NCI-H2107 (cell line): ENCODE results near the gene UST.
"Not testable (repeated sequence)": the region's sequence is repeated elsewhere in the genome, so short reads cannot be mapped to it uniquely, and the experiment has no call there.

Experiments used
- DNase-seq: peaks from one replicate; lab custom pipeline; 2025; lab: John Stamatoyannopoulos, UW

Gene UST

GRCh38 chr6:148836751-148837150, 89.9 kb downstream of the UST start:
- DNase-seq: no peak

DNA sequence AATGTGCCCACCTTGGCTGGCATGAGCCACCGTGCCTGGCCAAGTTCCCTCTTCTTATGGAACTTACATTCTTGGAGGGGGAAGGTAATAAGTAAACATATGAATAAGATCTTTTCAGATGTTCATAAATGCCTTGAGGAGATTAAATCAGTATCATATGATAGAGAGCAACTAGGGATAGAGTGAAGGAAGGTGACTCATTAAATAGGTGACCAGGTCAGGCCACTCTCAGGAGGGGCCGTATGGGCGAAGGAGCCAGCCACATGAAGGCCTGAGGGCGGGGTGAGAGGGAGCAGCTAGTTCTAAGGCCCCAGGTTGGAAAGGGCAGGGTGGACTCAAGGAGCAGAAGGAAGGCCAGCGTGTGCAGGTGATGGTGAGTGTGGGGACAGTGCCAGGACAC, 91.1 kb downstream of the UST start:
- DNase-seq: no peak

GRCh38 chr6:148839044-148839443, 92.2 kb downstream of the UST start:
- no peak for DNase-seq

DNA sequence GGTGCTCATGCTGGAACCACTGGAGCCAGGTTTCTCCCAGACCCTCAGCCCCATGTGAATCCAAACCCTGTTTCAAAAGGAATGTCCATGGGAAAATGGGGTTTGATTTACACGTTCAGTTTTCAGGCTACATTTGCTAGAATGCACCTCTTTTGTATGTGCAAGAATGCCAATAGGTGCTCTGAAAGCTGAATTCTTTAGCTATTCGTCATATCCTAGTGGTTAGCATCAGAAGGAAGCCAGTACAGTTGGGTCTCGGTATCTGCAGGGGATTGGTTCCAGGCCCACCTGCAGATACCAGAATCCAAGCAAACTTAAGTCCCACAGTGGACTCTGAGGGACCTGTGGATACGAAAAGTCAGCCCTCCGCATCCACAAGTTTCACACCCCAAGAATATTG, 93.4 kb downstream of the UST start:
- DNase-seq: no peak

- DNase-seq: no peak
These were observed 95.6 kb downstream of the UST start for GRCh38 chr6:148842296-148843019.

DNA sequence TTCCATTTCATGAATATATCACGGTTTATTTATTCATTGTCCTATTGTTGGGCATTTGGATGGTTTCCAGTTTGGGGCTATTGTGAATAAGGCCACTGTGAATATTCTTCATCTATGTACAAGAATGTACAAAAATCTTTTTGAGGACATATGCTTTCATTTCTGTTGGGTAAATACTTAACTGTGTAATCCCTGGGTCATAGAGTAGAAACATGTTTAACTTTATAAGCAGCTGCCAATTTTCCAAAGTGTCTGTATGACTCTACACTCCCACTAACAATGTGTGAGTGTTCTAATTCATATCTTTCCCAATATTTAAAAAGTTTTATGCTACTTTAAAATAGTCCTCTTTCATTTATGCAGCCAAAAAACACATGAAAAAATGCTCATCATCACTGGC, 98.6 kb downstream of the UST start:
- DNase-seq: no peak

GRCh38 chr6:148846778-148847761, 100.2 kb downstream of the UST start:
- no peak for DNase-seq

- DNase-seq: no peak
These were observed 102.1 kb downstream of the UST start for GRCh38 chr6:148848915-148849314.

DNA sequence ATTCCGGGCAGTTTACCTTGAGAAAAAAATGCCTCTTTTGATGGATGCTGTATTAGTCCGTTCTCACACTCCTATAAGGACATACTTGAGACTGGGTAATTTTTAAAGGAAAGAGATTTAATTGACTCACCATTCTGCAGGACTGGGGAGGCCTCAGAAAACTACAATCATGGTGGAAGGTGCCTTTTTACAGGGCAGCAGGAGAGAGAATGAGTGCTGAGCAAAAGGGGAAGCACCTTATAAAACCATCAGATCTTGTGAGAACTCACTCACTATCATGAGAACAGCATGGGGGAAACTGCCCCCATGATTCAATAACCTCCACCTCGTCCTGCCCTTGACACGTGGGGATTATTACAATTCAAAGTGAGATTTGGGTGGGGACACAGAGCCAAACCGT, 102.6 kb downstream of the UST start:
- not testable (repeated sequence) for DNase-seq

GRCh38 chr6:148850964-148851363, 104.1 kb downstream of the UST start:
- no peak for DNase-seq

DNA sequence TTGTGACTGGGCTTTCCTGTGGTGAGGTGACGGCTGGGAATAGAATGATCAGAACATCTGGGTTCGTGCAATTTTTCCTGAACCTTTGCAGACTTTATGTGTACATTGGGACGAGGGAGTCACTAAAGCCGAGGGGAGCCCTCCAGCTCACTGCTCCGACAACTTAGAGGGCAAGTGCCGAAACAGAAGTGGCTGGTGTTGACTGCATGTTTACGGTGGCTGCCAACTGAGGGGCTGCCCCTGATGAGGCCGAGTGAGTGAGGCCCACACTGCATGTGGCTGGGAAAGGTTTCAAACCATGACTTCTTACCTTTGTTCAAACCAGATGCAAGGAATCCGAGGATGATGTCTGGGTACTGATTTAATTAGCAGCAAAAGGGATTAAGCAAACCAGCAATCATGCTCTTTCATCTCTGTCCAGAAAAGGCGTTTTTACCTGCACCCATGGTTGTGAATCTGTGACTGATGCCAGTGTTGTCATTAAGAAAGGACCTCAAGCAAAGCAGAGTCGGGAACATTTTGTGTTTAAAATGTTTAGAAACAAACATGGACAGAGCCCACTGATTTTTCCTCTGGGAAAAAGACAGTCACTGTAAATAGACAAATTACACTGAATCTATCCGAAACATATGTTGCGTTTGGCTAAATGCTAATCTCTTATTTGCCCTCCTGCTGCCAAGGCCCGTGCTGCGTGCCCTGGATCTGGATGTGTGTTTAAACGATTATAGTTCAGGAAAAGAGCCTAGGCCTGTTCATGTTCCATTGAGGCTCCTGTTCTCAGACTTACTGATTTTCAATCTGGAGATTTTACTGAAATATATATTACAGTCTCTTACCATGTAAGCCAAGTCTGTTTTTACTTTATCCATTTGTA, 105.1 kb downstream of the UST start:
- no peak for DNase-seq

DNA sequence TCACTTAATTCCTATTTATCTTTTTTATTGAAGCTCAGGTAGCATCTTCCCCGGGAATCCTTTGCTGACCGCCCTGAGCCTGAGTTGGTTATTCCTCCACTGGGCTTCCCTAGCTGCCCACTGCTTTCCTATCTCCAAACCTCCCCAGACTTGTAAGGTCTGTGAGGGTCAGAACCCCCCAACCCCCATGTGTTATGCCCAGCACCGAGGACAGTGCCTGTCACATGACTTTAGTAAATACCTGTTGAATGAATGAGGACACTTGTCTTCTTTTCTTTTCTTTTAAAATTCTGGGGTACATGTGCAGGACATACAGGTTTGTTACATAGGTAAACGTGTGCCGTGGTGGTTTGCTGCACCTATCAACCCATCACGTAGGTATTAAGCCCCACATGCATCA, 105.9 kb downstream of the UST start:
- DNase-seq: no peak

- not testable (repeated sequence) for DNase-seq
These were observed 106.3 kb downstream of the UST start for GRCh38 chr6:148853113-148853512.

- no peak for DNase-seq
These were observed 107.3 kb downstream of the UST start for GRCh38 chr6:148854096-148854495.

GRCh38 chr6:148854992-148855391, 108.2 kb downstream of the UST start:
- DNase-seq: no peak

DNA sequence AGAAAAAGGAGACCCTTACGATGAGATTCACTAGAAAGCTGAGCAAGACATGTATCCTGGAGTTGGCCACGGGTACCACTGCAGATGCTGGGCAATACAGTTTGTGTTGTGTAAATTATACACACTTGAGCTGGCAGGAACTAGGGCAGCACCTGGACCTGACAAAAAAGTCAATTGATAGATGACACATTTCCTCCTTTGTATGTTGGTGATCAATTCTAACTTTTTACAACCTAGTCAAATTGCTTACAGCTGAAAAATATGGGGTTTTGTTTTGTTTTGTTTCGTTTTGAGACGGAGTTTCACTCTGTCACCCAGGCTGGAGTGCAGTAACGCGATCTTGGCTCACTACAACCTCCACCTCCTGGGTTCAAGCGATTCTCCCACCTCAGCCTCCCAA, 108.9 kb downstream of the UST start:
- no peak for DNase-seq

- no peak for DNase-seq
These were observed 111.1 kb downstream of the UST start for GRCh38 chr6:148857798-148858390.

DNA sequence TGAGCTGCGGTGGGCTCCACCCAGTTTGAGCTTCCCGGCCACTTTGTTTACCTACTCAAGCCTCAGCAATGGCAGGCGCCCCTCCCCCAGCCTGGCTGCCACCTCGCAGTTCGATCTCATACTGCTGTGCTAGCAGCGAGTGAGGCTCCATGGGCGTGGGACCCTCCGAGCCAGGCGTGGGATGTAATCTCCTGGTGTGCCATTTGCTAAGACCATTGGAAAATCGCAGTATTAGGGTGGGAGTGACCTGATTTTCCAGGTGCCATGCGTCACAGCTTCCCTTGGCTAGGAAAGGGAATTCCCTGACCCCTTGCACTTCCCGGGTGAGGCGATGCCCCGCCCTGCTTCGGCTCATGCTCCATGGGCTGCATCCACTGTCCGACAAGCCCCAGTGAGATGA, 117.3 kb downstream of the UST start:
- not testable (repeated sequence) for DNase-seq

DNA sequence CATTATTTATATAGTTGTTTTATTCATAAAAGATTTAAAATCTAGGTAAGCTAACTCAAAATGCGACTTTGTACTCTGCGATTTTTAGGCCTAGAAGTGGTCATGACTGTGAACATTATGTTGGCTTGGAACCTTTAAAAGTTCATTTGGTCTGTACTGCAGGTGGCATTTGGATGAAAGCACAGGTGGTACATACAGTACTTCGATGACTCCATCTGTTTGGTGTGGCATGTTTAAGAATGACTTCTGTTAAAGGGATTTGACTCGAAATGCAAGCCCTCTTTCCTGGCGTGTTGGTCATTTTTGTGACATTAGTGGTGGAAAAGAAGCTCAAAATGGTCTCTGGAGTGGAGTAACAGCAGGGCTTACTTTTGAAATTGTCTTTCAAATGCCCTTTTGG, 118.1 kb downstream of the UST start:
- DNase-seq: no peak

GRCh38 chr6:148866657-148867268, 119.9 kb downstream of the UST start:
- no peak for DNase-seq

- no peak for DNase-seq
These were observed 121.0 kb downstream of the UST start for GRCh38 chr6:148867862-148868261.
